ENCODE data around the gene NCK2. TPM values are rescaled to one million over a fixed set of nuclear protein-coding genes. Genes with fewer than 3 reads are reported as not detected.

Gene NCK2
- total RNA-seq, 1 experiment from 2014 or later, result 89.0 TPM

GRCh38 chr2:105779394-105779793, 34.7 kb downstream of the NCK2 start:
- Mint-ChIP-seq H3K27me3 (ENCODE audit: insufficient read depth, unreplicated experiment) (no peaks in the 10 kb centered on the region), H3K27ac (ENCODE audit: unreplicated experiment) (no peak overlapping the region), H3K36me3 (ENCODE audit: insufficient read depth, unreplicated experiment) (peaks cover 22% of the 10 kb centered on the region), H3K9me3 (ENCODE audit: unreplicated experiment) (no peaks in the 10 kb centered on the region), H3K4me3 (ENCODE audit: unreplicated experiment) (no peak overlapping the region), H3K4me1 (ENCODE audit: low read depth, unreplicated experiment) (peaks cover 13% of the 10 kb centered on the region)
- CTCF ChIA-PET, result interaction anchor here (0.9 kb wide), 1 partner anchor 109 kb away, joined by 7 read pairs; no protein-coding TSS in a partner anchor
- TF ChIP-seq, protein P1, sequence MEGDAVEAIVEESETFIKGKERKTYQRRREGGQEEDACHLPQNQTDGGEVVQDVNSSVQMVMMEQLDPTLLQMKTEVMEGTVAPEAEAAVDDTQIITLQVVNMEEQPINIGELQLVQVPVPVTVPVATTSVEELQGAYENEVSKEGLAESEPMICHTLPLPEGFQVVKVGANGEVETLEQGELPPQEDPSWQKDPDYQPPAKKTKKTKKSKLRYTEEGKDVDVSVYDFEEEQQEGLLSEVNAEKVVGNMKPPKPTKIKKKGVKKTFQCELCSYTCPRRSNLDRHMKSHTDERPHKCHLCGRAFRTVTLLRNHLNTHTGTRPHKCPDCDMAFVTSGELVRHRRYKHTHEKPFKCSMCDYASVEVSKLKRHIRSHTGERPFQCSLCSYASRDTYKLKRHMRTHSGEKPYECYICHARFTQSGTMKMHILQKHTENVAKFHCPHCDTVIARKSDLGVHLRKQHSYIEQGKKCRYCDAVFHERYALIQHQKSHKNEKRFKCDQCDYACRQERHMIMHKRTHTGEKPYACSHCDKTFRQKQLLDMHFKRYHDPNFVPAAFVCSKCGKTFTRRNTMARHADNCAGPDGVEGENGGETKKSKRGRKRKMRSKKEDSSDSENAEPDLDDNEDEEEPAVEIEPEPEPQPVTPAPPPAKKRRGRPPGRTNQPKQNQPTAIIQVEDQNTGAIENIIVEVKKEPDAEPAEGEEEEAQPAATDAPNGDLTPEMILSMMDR (IDR thresholded peaks at IDR 0.05; ENCODE audit: insufficient read depth in 1 of 2, low read depth in 1 of 2, low read length in 1 of 2, severe bottlenecking in 1 of 2, unreplicated experiment in 1 of 2), result no peak
- Histone ChIP-seq H3K27me3 (replicated peaks; ENCODE audit: control insufficient read depth, insufficient read depth, low read length) (no peaks in the 10 kb centered on the region), H3K9me3 (no peaks in the 10 kb centered on the region), H3K4me1 (no peaks in the 10 kb centered on the region), H3K4me3 (ENCODE audit: low read depth, low read length) (no peak overlapping the region), H3K36me3 (ENCODE audit: control insufficient read depth, insufficient read depth, low read length) (peaks cover 2% of the 10 kb centered on the region)
- BruUV-seq (replicated peaks), result no TSS peak
- no peak for DNase-seq
- intact Hi-C loops (cut with micrococcal nuclease; ENCODE audit: unreplicated experiment), result no loop called here
- POLR2A ChIA-PET, result no interaction called here

DNA sequence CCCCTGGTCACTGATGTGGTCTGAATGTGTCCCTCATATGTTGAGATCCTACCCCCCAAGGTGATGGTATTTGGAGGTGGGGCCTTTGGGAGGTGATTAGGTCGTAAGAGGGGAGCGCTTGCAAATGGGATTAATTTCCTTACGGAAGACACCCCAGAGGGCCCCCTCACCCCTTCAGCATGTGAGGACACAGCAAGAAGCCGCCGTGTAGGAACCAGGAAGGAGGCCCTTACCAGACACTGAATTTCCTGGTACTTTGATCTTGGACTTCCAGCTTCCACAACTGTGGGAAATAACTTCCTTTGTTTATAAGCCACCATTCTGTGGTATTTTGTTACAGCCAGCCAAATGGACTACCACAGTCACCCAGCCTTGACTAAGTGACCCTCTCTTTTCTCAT, 35.9 kb downstream of the NCK2 start:
- H3K9me3 ChIP-seq, result no peaks in the 10 kb centered on the region
- POLR2A ChIA-PET, result no interaction called here
- DNase-seq, result no peak
- peaks cover 13% of the 10 kb centered on the region for H3K4me1 Mint-ChIP-seq (ENCODE audit: low read depth, unreplicated experiment)
- BruUV-seq (replicated peaks), result no TSS peak
- H3K27ac Mint-ChIP-seq (ENCODE audit: unreplicated experiment), result peak overlapping the region; percentile 14
- H3K4me3 Mint-ChIP-seq (ENCODE audit: unreplicated experiment), result no peak overlapping the region
- H3K9me3 Mint-ChIP-seq (ENCODE audit: unreplicated experiment), result no peaks in the 10 kb centered on the region
- no peaks in the 10 kb centered on the region for H3K27me3 ChIP-seq (replicated peaks; ENCODE audit: control insufficient read depth, insufficient read depth, low read length)
- peaks cover 2% of the 10 kb centered on the region for H3K36me3 ChIP-seq (ENCODE audit: control insufficient read depth, insufficient read depth, low read length)
- TF ChIP-seq, protein P1 (IDR thresholded peaks at IDR 0.05; ENCODE audit: insufficient read depth in 1 of 2, low read depth in 1 of 2, low read length in 1 of 2, severe bottlenecking in 1 of 2, unreplicated experiment in 1 of 2), result no peak
- no peaks in the 10 kb centered on the region for H3K4me1 ChIP-seq
- H3K27me3 Mint-ChIP-seq (ENCODE audit: insufficient read depth, unreplicated experiment), result no peaks in the 10 kb centered on the region
- CTCF ChIA-PET, result no interaction called here
- H3K36me3 Mint-ChIP-seq (ENCODE audit: insufficient read depth, unreplicated experiment), result peaks cover 29% of the 10 kb centered on the region
- no peak overlapping the region for H3K4me3 ChIP-seq (ENCODE audit: low read depth, low read length)
- intact Hi-C loops (cut with micrococcal nuclease; ENCODE audit: unreplicated experiment), result no loop called here

- no peaks in the 10 kb centered on the region for H3K9me3 Mint-ChIP-seq (ENCODE audit: unreplicated experiment)
- ChIA-PET POLR2A (no interaction called here), CTCF (no interaction called here)
- BruUV-seq (replicated peaks), result no TSS peak
- no peak for DNase-seq
- H3K36me3 Mint-ChIP-seq (ENCODE audit: insufficient read depth, unreplicated experiment), result peaks cover 34% of the 10 kb centered on the region
- no peak overlapping the region for H3K27ac Mint-ChIP-seq (ENCODE audit: unreplicated experiment)
- H3K9me3 ChIP-seq, result no peaks in the 10 kb centered on the region
- no peaks in the 10 kb centered on the region for H3K27me3 ChIP-seq (replicated peaks; ENCODE audit: control insufficient read depth, insufficient read depth, low read length)
- H3K4me3 Mint-ChIP-seq (ENCODE audit: unreplicated experiment), result no peak overlapping the region
- TF ChIP-seq, protein P1 (IDR thresholded peaks at IDR 0.05; ENCODE audit: insufficient read depth in 1 of 2, low read depth in 1 of 2, low read length in 1 of 2, severe bottlenecking in 1 of 2, unreplicated experiment in 1 of 2), result no peak
- H3K4me1 ChIP-seq, result no peaks in the 10 kb centered on the region
- no peaks in the 10 kb centered on the region for H3K27me3 Mint-ChIP-seq (ENCODE audit: insufficient read depth, unreplicated experiment)
- peaks cover 13% of the 10 kb centered on the region for H3K4me1 Mint-ChIP-seq (ENCODE audit: low read depth, unreplicated experiment)
- H3K4me3 ChIP-seq (ENCODE audit: low read depth, low read length), result no peak overlapping the region
- intact Hi-C loops (cut with micrococcal nuclease; ENCODE audit: unreplicated experiment), result no loop called here
- H3K36me3 ChIP-seq (ENCODE audit: control insufficient read depth, insufficient read depth, low read length), result peaks cover 2% of the 10 kb centered on the region
Observed at GRCh38 chr2:105781274-105781978, 36.7 kb downstream of the NCK2 start.
